GM18520 (cell line): ENCODE data around the gene PCDHB12.

ENCODE experiments used
- ATAC-seq: cut with Tn5 transposase; IDR thresholded peaks from one replicate; pipeline ENCODE4 v1.9.1; 2021; ENCODE audit not compliant: unreplicated experiment

PCDHB12 gene

GRCh38 chr5:141260458-141261237 is 52.1 kb downstream of the PCDHB12 start:
- ATAC-seq = no peak

- ATAC-seq = no peak
Observed at GRCh38 chr5:141261238-141261546, 52.7 kb downstream of the PCDHB12 start.
